Stimulated activated CD4-positive, alpha-beta T cell treated with anti-CD3 and anti-CD28 coated beads, TNF-alpha, amount 100 ng/mL, for 4 hours (primary cell): Measurements from ENCODE around the gene KIF26A.
"Not testable (repeated sequence)": the region's sequence is repeated elsewhere in the genome, so short reads cannot be mapped to it uniquely, and the experiment has no call there.

Experiments used
- DNase-seq, 3 experiments: peaks; one replicate each; pipeline ENCODE4 v3.0.0-alpha.2; 2020; ENCODE audit warnings: low read depth in 3 of 3

Gene KIF26A

DNA sequence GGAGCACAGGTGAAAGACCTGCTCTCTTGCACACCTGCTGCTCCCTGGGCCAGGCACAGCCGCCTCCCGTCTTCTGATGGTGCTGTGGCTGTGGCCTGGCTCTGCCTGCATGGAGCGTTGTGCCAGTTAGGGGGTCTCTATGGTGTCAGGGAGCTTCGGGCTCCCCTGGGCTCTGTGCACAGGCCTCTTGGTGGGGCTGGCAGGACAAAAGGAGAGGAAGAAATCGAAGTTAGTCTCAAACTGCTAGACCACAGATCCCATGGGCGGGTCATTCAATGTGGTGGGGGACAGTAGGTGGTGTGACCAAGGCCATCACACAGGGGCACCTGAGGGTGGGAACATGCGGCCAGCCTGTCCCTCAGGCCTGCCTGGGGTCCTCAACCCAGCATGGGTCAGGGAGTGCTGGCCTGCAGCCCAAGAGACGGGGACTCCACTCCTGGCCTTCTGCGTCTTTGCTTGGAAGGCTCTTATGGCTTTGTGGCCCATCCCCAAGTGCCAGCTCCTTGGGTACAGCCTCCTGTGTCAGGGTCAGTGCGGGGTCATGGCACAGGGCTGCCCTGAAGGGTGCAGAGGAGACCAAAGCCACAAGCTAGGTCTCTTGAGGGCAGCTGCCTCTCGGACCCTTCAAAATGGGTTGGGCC, 84.1 kb downstream of the KIF26A start:
- DNase-seq = no peak

DNA sequence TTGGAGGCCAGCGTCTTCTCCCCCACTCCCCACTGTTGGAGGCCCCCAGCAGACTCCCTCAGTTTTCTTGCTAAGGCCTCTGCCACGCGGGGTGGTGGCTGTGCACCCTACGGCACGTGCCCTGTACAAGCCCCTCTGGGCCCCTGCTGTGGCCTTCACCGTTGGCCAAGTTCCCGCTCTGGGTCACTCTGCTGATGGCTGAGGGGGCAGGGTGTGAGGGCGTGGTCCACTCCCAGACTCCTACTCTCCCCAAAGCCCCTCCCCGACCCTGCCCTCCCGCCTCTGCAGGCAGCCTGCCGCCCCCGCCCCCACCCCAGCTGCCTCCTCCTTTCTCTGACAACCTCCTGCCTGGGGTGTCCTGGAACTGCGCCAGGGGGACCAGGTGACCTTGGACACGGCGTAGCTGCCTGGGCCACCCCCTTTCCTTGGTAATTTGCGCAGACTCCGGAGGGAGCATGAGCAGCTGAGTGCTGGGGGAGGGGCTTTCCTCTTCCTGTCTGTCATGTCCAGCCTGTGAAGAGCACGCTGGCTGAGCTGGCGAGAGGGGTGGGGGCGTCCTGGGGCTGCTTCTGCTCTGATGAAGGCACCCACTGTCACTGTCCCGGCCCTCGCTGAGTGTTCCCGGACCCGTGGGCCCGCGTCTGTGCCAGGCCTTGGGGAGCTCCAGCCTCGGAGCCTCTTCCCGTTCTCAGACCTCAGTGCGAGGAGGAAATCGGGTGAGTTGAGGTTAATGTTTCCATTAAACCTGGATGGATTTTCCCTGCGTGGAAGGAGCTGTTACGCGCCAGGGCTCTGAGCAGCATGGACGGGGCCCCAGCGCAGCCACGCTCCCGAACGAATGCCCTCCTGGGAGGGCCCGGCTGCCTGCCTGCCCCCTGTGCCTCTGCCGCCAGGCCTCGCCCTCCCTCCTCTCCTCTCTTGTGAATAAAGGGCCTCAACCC, 85.0 kb downstream of the KIF26A start:
- DNase-seq = no peak

DNA sequence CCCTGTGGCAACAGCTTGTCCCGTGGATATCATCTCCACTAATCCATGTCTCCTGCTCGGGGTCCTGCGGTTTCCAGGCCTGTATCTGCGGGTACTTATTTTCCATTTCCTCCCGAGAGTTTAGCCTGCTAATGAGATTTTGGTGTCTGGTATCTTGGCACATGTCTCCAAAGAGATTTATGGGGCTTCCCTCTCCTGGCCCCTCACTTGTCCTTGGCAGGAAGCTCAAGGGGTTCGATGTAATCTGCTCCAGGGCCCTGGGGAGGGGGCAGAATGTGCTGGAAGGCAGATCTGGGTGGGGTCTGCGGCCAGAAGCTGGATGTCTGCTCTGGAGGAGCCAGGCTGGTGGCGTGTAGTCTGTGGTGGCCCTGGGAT, 85.7 kb downstream of the KIF26A start:
- no peak for DNase-seq

DNA sequence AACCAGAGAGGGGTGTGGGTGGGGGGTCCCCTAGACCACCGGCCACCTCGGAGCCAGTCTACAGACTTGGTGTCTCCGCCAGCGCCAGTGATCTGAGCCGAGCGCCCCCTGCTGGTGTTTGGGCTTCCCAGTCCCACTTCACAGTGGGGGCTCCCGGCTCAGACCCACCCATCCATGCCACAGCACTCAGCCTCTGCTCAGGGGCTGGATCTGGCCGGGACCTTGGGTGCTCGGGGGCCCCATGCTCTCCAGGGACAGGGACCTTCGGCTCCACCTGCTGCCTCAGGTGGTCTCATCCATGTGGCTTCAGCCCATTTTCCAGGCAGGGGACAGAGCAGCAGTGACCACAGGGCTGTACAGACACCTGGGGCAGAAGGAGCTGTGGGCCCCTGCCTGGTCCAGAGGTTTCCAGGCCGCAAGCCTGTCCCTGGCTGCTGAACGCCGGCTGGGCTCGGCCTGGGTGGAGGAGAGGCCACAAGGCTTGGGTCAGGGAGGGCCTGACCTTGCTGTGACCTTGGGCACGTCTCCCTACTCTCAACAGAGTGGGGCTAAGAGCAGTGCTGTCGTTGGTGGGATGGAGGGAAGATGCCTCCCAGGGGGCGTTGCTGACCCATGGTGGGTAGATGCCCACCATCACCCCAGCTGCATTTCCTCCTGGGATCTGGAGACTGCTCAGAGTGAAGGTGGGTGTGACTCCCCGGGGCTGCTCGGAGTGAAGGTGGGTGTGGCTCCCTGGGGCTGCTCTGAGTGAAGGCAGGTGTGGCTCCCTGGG, 86.3 kb downstream of the KIF26A start:
- DNase-seq = peak in 1 of 3 experiments; percentile 3

DNA sequence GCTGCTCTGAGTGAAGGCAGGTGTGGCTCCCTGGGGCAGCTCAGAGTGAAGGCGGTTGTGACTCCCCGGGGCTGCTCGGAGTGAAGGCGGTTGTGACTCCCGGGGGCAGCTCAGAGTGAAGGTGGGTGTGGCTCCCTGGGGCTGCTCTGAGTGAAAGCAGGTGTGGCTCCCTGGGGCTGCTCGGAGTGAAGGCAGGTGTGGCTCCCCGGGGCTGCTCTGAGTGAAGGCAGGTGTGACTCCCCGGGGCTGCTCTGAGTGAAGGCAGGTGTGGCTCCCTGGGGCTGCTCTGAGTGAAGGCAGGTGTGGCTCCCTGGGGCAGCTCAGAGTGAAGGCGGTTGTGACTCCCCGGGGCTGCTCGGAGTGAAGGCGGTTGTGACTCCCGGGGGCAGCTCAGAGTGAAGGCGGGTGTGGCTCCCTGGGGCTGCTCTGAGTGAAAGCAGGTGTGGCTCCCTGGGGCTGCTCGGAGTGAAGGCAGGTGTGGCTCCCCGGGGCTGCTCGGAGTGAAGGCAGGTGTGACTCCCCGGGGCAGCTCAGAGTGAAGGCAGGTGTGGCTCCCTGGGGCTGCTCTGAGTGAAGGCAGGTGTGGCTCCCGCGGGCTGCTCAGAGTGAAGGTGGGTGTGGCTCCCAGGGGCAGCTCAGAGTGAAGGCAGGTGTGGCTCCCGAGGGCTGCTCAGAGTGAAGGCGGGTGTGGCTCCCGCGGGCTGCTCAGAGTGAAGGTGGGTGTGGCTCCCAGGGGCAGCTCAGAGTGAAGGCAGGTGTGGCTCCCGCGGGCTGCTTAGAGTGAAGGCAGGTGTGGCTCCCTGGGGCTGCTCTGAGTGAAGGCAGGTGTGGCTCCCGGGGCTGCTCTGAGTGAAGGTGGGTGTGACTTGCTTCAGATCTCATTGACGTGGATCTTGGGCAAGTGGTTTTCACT, 87.1 kb downstream of the KIF26A start:
- not testable (repeated sequence) for DNase-seq

DNA sequence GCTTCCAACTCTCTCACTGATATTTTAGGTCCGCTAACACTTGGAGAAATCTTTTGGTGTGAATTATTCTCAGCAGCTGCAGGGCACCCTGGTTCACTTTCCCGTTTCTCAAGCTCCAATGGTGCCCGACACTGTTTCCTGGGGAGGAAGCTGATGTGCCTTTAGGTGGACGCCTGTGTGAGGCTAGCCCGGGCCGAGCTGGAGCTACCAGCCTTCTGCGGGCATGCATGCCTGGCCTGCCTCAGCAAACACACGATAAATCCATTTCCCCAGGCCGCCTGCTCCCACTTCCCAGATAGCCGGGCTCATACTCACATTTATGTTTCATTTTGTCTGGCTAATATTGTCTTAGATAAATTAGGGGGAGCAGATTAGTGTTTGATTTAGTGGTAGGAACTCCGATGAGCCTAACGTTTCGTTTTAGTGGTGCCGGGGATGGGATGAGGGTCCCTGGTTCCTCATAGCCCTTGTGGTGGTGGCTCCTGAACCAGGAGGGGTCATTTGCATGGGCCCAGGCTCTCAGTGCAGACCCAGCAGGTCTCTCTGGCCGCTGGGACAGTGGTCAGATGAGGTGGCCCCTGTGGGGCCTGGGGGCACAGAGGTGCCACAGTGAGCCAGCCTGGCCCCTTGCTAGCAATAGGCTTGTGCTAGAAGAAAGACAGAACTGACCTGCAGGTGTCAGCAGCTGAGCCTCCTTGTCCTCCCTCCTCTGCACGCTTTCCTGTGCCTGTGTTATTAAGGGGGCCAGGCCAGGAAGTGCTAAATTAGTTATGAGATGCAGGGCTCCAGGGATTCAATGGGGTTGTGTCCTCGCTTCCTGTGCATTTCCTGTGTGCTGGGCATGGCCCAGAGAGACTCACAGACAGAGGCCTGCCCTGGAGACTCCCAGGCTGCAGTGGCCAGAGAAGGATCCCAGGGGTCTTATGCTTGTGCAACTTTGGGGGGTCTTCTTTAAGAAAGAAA, 88.3 kb downstream of the KIF26A start:
- DNase-seq = no peak

DNA sequence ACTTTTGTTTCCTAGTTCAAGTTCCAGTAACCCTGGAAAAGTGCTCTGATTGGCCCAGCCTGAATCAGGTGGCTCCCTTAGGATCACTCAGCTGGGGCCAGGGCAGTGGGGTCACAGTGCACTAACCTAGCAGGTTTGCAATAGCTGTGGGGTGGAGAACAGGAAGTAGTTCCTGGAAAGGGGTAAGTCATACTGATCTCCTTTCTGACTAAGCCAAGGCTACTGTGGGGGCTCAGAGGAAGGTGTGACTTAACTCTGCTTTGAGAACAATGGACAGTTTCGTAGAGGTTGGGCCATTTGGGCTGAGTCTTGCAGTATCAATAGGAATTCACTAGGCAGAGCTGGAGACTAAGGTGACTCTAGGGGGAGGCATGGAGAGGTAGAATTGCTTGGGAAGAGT, 89.4 kb downstream of the KIF26A start:
- no peak for DNase-seq

DNA sequence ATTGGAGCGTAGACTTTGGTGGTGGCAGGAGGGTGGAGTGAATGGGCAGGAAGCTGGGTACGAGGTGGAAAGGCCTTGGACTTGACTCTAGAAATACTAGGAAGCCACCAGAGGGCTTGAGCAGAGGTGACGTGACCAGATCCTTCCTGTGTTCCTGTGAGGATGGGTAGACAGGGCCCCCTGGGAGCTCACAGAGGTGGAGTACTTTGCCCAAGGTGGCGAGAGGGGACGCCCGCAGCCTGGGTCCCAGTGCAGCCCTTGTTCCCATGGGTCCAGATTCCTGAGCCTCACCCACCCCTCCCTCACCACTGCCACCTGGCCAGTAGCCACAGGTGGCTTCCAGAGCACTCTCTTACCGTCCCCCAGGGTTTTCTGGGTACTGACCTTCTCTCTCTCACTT, 89.8 kb downstream of the KIF26A start:
- no peak for DNase-seq

DNA sequence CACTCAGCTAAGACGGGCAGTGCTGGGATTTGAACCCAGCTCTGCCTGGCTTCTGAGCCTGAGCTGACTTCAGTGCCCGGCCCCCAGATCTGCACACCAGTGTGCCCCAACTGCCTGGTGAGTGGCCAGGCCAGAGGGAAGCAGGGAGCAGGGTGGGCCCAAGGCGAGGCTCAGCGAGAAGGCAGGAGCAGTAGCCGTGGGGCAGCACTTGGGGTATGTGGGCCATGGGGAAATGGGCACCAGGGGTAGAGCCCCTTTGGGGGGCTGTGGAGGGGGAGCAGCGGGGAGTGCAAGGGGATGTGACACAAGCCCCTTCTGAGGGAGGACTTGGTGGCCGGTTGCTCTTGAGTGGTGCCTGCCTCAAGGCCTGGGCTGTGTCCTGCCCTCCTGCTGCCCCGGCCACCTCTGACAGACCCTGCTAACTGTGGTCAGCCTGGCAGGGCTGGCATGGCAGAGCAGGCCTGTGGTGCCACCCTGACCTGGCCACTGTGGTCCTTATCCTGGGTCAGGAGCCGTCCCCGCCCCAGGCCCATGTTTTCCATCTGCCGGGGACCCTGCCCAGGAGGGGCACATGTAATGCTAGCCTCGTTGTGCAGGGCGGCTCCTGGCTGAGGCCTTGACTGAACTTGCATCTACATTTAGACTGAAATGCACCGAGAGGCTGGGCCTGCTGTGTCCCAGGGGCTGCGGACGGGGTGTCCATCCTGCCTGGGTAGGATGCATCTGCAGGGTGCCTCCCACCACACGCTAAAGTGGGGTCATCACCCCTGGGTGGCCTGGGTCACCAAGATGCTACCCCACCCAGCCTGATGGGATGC, 90.5 kb downstream of the KIF26A start:
- no peak for DNase-seq

DNA sequence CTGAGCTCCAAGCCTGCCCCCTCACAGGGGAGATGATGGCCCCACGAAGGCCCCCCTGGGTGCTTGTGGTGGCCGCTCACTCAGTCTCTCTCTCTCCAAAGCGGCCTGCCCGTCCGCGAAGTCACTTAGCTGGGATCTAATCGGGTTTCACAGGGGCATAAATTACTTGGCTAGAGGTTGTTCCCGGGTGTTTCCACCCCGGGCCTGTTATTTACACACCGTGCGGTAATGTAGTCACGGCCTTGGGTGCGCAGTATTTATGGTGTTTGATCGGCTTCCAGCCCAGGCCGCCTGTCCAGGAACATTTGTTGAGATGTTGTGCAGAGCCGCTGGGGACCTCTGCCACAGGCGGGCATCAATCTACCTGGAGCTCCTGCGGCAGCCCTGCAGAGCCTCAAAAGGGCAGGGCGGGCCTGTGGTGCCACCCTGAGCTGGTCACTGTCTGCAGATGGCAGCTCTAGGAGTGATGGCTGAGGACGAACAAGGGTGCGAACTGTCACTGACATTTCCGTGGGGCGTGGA, 91.2 kb downstream of the KIF26A start:
- DNase-seq = no peak

DNA sequence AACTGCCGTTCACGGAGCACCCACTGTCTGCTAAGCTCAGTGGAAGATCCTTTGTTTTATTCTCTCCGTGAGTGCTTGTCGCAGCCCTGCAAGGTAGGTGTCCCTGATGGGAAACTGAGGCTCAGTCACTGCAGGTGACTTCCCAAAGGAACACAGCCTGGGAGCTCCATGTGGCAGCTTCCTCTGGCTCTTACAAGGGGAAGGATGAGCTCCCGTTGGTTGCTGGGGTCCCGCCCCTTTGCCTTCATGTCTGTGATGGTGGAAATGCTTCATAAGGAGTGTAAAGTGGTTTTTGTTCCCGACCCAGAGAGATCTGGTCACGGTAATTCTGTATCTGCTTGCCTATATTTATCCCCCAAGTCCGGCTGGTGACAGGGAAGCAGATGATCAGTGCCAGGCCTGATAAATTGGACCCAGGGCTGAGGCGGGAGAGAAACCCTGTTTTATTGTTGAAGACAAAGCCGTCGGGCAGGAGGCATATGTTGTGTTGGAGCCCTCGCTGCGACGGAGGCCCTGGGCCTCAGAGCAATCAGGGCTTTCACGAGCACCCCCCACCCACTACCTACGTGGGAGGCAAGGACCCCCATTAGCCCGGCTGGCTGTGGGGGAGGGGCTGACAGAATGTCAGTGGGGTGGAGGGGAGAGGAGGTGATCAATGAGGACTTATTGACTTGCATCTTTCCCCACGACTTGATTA, 91.9 kb downstream of the KIF26A start:
- DNase-seq = no peak
